ENCODE results near the gene WNT7B.

Gene WNT7B

DNA sequence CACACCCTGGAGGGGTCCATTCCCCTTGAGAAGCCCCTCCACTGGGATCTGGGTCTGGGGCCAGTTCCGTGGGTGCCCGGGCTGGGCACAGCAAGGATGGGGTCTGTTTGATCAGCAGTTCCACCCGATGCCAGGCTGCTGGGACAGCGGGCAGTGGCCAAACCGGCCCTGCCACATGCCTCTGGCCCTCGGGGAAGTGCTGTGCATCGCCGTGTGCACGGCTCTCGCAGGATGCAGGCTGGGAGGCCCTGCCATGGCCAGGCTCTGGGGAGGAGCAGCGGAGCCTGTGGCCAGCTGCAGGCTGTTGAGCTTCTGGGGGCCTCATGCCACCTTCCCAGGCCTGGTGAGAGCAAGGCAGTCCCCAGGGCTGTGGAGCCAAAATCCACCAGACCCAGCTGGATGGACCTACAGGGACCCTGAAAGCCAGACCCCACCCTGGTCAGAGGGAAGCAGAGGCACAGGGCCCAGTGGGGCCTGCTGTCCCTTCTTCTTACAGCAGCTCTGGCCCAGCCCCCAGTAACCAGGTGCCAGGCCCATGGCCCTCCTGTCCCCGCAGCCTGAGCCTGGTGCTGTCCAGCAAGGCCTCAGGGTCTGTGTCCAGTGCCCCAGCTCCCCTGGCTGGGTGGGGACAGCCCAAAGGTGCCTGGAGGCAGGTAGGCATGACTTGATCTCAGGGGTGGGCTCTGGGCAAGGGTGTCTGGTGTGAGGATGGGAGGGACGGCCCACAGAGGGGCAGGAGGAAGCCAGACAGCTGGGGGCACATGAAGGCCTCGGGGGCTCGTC is 57.3 kb downstream of the WNT7B start:
- DNase-seq, result no peak
- Histone ChIP-seq H2BK120ac (ENCODE audit: low read depth, low read length) (no peak overlapping the region), H3K27ac (ENCODE audit: low read depth, low read length) (no peak overlapping the region), H2AK5ac (ENCODE audit: low read length) (no peak overlapping the region), H2BK5ac (ENCODE audit: low read length) (no peak overlapping the region), H3K79me1 (ENCODE audit: low read length) (no peaks in the 10 kb centered on the region), H2BK15ac (replicated peaks; ENCODE audit: low read depth) (no peak overlapping the region), H3K4me2 (ENCODE audit: low read length) (no peak overlapping the region), H3K4me3 (ENCODE audit: low read length) (no peak overlapping the region), H3K4ac (ENCODE audit: low read depth, low read length) (no peak overlapping the region), H4K5ac (ENCODE audit: low read length) (no peak overlapping the region), H3K4me1 (ENCODE audit: control insufficient read depth, low read depth, low read length) (no peaks in the 10 kb centered on the region), H3K79me2 (ENCODE audit: control insufficient read depth, insufficient read depth, low read length) (no peaks in the 10 kb centered on the region), H3K27me3 (ENCODE audit: insufficient read depth, low read length, poor library complexity) (no peaks in the 10 kb centered on the region), H3K23ac (ENCODE audit: low read length) (no peak overlapping the region), H3K56ac (ENCODE audit: low read length) (no peak overlapping the region), H4K8ac (ENCODE audit: low read depth, low read length) (no peak overlapping the region), H3K9ac (ENCODE audit: low read length) (no peak overlapping the region), H3K18ac (ENCODE audit: low read length) (no peak overlapping the region), H3K36me3 (ENCODE audit: control insufficient read depth, insufficient read depth, low read length) (no peaks in the 10 kb centered on the region)
- WGBS (ENCODE audit: extremely low coverage, insufficient coverage, low lambda C conversion rate), result no CpG with 5 or more reads among the region's 15 CpGs

DNA sequence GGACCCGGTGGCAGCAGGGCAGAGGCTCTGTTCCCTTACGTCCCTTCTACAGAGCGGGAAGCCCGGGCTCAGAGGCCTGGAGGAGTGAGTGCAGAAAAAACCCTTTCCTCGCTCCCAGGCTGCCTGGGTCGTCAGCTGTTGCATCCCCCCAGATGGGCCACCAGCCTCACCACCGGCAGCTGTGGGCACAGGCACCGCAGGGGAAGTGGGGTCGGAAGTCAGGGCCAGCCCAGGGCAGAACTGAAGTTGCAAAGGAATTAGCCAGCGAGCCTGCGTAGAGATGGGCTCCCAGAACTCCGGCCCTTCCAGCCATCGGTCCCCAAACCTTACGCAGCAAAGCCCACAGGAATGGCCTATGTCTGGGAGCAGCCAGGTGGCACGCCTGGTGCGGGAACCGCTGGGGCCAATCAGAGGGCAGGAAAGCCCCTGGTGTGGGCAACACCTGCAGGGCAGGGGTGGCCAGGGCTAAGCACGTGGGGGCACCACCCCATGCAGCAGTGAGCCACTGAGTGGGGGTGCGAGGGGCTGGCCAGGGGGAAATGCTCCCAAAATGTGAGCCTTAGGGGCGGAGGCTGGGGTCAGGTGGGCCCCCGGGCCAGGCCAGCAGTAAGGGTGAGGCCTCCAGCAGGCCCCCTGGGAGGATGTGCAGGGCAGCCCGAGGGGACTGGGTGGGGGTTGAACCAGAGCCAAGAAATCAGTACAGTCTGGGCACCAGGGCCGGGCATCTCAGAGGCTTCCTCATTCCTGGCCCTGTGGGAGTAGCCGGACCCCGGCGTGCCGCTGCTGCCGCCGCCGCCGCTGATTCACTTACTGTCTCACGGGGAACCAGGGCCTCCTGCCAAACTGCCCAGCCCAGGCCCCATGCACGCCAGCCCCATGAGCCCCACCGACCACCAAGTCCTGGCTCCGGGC is 58.2 kb downstream of the WNT7B start:
- no peak overlapping the region for H3K18ac ChIP-seq (ENCODE audit: low read length)
- no peak overlapping the region for H2BK15ac ChIP-seq (replicated peaks; ENCODE audit: low read depth)
- no peak overlapping the region for H2BK5ac ChIP-seq (ENCODE audit: low read length)
- H3K27ac ChIP-seq (ENCODE audit: low read depth, low read length), result no peak overlapping the region
- H2BK120ac ChIP-seq (ENCODE audit: low read depth, low read length), result no peak overlapping the region
- H2AK5ac ChIP-seq (ENCODE audit: low read length), result no peak overlapping the region
- H3K79me1 ChIP-seq (ENCODE audit: low read length), result no peaks in the 10 kb centered on the region
- DNase-seq, result no peak
- H3K4me1 ChIP-seq (ENCODE audit: control insufficient read depth, low read depth, low read length), result no peaks in the 10 kb centered on the region
- H3K4me2 ChIP-seq (ENCODE audit: low read length), result no peak overlapping the region
- no peaks in the 10 kb centered on the region for H3K36me3 ChIP-seq (ENCODE audit: control insufficient read depth, insufficient read depth, low read length)
- H3K4ac ChIP-seq (ENCODE audit: low read depth, low read length), result no peak overlapping the region
- H3K27me3 ChIP-seq (ENCODE audit: insufficient read depth, low read length, poor library complexity), result no peaks in the 10 kb centered on the region
- no peak overlapping the region for H4K8ac ChIP-seq (ENCODE audit: low read depth, low read length)
- no peak overlapping the region for H3K23ac ChIP-seq (ENCODE audit: low read length)
- no peak overlapping the region for H3K4me3 ChIP-seq (ENCODE audit: low read length)
- no CpG with 5 or more reads among the region's 35 CpGs for WGBS (ENCODE audit: extremely low coverage, insufficient coverage, low lambda C conversion rate)
- H3K9ac ChIP-seq (ENCODE audit: low read length), result no peak overlapping the region
- H3K56ac ChIP-seq (ENCODE audit: low read length), result no peak overlapping the region
- no peaks in the 10 kb centered on the region for H3K79me2 ChIP-seq (ENCODE audit: control insufficient read depth, insufficient read depth, low read length)
- H4K5ac ChIP-seq (ENCODE audit: low read length), result no peak overlapping the region

DNA sequence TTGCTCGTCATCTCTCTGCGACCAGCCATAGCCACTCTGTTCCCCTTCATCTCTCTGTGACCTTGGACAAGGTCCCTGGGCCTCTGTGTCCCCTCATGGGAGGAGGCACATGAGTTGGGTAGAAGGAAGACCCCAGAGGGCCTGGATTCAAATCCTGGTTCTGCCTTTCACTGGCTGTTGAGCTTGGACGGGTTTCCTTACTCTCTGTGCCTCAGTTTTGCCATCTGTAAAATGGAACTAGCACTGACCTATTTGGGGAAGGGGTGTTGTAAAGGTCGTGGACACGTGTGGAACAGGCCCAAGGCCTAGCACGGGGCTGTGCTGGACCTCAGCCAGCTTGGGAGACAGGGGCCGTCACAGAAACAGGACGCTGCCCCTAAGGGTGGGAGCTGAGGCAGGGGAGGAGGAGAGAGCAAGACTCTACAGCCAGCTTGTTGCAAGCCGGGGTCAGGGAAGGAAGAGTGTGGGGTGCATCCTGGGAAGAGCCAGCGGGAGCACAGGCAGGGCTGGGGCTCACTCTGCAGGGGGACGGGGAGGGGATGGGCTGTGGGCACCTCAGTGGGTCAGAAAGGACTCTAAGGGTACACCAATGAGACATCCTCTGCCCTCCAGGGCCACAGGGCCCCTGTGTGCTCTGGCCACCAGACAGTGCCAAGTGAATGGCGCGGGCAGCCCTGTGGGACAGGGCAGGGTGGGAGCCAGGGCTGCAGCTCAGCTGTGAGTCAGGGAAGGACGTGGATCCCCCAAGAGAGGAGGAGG is 59.1 kb downstream of the WNT7B start:
- Histone ChIP-seq H3K23ac (ENCODE audit: low read length) (no peak overlapping the region), H3K79me1 (ENCODE audit: low read length) (no peaks in the 10 kb centered on the region), H3K9ac (ENCODE audit: low read length) (no peak overlapping the region), H4K5ac (ENCODE audit: low read length) (no peak overlapping the region), H3K56ac (ENCODE audit: low read length) (no peak overlapping the region), H3K79me2 (ENCODE audit: control insufficient read depth, insufficient read depth, low read length) (no peaks in the 10 kb centered on the region), H4K8ac (ENCODE audit: low read depth, low read length) (no peak overlapping the region), H2BK5ac (ENCODE audit: low read length) (no peak overlapping the region), H3K27ac (ENCODE audit: low read depth, low read length) (no peak overlapping the region), H3K36me3 (ENCODE audit: control insufficient read depth, insufficient read depth, low read length) (no peaks in the 10 kb centered on the region), H2AK5ac (ENCODE audit: low read length) (no peak overlapping the region), H3K18ac (ENCODE audit: low read length) (no peak overlapping the region), H3K4ac (ENCODE audit: low read depth, low read length) (no peak overlapping the region), H3K4me2 (ENCODE audit: low read length) (no peak overlapping the region), H2BK15ac (replicated peaks; ENCODE audit: low read depth) (no peak overlapping the region), H3K4me3 (ENCODE audit: low read length) (no peak overlapping the region), H3K27me3 (ENCODE audit: insufficient read depth, low read length, poor library complexity) (no peaks in the 10 kb centered on the region), H3K4me1 (ENCODE audit: control insufficient read depth, low read depth, low read length) (no peaks in the 10 kb centered on the region), H2BK120ac (ENCODE audit: low read depth, low read length) (no peak overlapping the region)
- no peak for DNase-seq
- no CpG with 5 or more reads among the region's 14 CpGs for WGBS (ENCODE audit: extremely low coverage, insufficient coverage, low lambda C conversion rate)

DNA sequence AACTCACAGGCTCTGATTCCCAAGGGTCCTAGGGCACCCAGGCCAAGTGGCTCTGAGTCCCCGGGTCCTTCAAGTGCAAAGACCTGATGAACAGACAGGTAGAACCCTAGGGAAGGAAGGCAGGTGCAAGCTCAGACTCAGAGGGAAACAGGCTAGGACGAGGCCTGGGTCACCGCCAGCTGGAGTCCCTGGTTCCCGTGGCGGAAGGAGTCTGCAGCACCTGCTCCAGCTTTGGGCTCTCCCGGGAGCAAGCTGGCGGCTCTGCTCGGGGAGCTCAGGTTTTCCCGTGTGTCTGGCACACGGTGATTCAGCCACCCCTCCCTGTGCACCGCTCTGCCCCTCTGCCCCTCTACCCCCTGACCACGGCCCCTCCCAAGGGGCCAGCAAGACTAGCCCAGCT is 59.8 kb downstream of the WNT7B start:
- no peaks in the 10 kb centered on the region for H3K27me3 ChIP-seq (ENCODE audit: insufficient read depth, low read length, poor library complexity)
- H3K23ac ChIP-seq (ENCODE audit: low read length), result no peak overlapping the region
- H2BK15ac ChIP-seq (replicated peaks; ENCODE audit: low read depth), result no peak overlapping the region
- no peak overlapping the region for H3K56ac ChIP-seq (ENCODE audit: low read length)
- no peak overlapping the region for H4K5ac ChIP-seq (ENCODE audit: low read length)
- H3K9ac ChIP-seq (ENCODE audit: low read length), result no peak overlapping the region
- H4K8ac ChIP-seq (ENCODE audit: low read depth, low read length), result no peak overlapping the region
- no peak overlapping the region for H2AK5ac ChIP-seq (ENCODE audit: low read length)
- no peak overlapping the region for H3K4ac ChIP-seq (ENCODE audit: low read depth, low read length)
- no peak overlapping the region for H3K27ac ChIP-seq (ENCODE audit: low read depth, low read length)
- no peak overlapping the region for H2BK120ac ChIP-seq (ENCODE audit: low read depth, low read length)
- H3K18ac ChIP-seq (ENCODE audit: low read length), result no peak overlapping the region
- no peaks in the 10 kb centered on the region for H3K79me2 ChIP-seq (ENCODE audit: control insufficient read depth, insufficient read depth, low read length)
- no peak overlapping the region for H3K4me2 ChIP-seq (ENCODE audit: low read length)
- H3K4me3 ChIP-seq (ENCODE audit: low read length), result no peak overlapping the region
- H2BK5ac ChIP-seq (ENCODE audit: low read length), result no peak overlapping the region
- DNase-seq, result no peak
- no peaks in the 10 kb centered on the region for H3K36me3 ChIP-seq (ENCODE audit: control insufficient read depth, insufficient read depth, low read length)
- WGBS (ENCODE audit: extremely low coverage, insufficient coverage, low lambda C conversion rate), result no CpG with 5 or more reads among the region's 12 CpGs
- H3K79me1 ChIP-seq (ENCODE audit: low read length), result no peaks in the 10 kb centered on the region
- H3K4me1 ChIP-seq (ENCODE audit: control insufficient read depth, low read depth, low read length), result no peaks in the 10 kb centered on the region

DNA sequence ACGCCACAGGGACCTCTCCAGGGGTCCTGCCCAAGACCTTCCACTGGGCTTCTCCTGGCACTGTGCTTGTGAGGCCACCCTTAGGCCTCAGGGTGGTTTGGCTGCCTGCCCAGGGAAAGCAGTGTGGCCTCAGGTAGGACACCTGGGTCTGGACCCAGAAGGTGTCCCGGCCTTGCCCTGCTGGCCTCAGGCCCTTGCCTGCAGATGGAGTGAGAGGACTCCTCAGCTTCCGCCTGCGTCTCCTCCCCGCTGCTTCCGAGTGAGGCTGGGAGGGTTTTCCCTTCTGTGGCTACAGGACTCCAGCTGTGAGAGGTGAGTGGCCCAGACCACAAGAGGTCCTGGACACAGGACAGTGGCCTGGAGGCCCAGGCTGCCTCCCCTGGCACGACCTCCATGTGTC is 60.4 kb downstream of the WNT7B start:
- Histone ChIP-seq H2BK5ac (ENCODE audit: low read length) (no peak overlapping the region), H2BK15ac (replicated peaks; ENCODE audit: low read depth) (no peak overlapping the region), H3K18ac (ENCODE audit: low read length) (no peak overlapping the region), H3K27ac (ENCODE audit: low read depth, low read length) (no peak overlapping the region), H3K56ac (ENCODE audit: low read length) (no peak overlapping the region), H3K4me1 (ENCODE audit: control insufficient read depth, low read depth, low read length) (no peaks in the 10 kb centered on the region), H3K27me3 (ENCODE audit: insufficient read depth, low read length, poor library complexity) (no peaks in the 10 kb centered on the region), H4K5ac (ENCODE audit: low read length) (no peak overlapping the region), H3K23ac (ENCODE audit: low read length) (no peak overlapping the region), H3K4me3 (ENCODE audit: low read length) (no peak overlapping the region), H3K36me3 (ENCODE audit: control insufficient read depth, insufficient read depth, low read length) (no peaks in the 10 kb centered on the region), H3K4me2 (ENCODE audit: low read length) (no peak overlapping the region), H3K4ac (ENCODE audit: low read depth, low read length) (no peak overlapping the region), H3K79me1 (ENCODE audit: low read length) (no peaks in the 10 kb centered on the region), H2AK5ac (ENCODE audit: low read length) (no peak overlapping the region), H3K9ac (ENCODE audit: low read length) (no peak overlapping the region), H4K8ac (ENCODE audit: low read depth, low read length) (no peak overlapping the region), H2BK120ac (ENCODE audit: low read depth, low read length) (no peak overlapping the region), H3K79me2 (ENCODE audit: control insufficient read depth, insufficient read depth, low read length) (no peaks in the 10 kb centered on the region)
- no CpG with 5 or more reads among the region's 7 CpGs for WGBS (ENCODE audit: extremely low coverage, insufficient coverage, low lambda C conversion rate)
- DNase-seq, result no peak
